PC-3 (cell line): ENCODE results near the gene CKB. TPM values are rescaled to one million over a fixed set of nuclear protein-coding genes. Genes with fewer than 3 reads are reported as not detected.
"Not testable (repeated sequence)": the region's sequence is repeated elsewhere in the genome, so short reads cannot be mapped to it uniquely, and the experiment has no call there.

Experiments used
- ATAC-seq: fragments of 200-7000 bp; cut with Tn5 transposase; 2 replicates; pipeline ENCODE4 v1.9.1; 2020; ENCODE audit warnings: mild to moderate bottlenecking, moderate library complexity
- BruUV-seq: library from RNA; stranded (reverse); fragments of 400-500 nt; replicated peaks from 2 replicates; lab custom pipeline; 2021; lab: Mats Ljungman, UMichigan
- CTCF ChIA-PET: fragments of 300-600 bp; sonication (Branson Sonifier 250); formaldehyde crosslinking; loops from one replicate; lab custom pipeline; 2022; ENCODE audit warnings: antibody characterized with exemption; lab: Charles Lee
- POLR2A ChIA-PET: fragments of 300-600 bp; sonication (Branson Sonifier 250); formaldehyde crosslinking; loops from one replicate; lab custom pipeline; 2022; ENCODE audit warnings: antibody characterized with exemption; ENCODE audit not compliant: unreplicated experiment; lab: Charles Lee
- DNase-seq: peaks from one replicate; pipeline ENCODE4 v3.0.0-alpha.2; 2015
- H2AFZ ChIP-seq: fragments of 300-600 bp; sonication (generic); 2 replicates; pipeline ENCODE4 v1.6.0; 2016; ENCODE audit warnings: antibody characterized with exemption, low read length
- H3F3A ChIP-seq: fragments of 300-600 bp; sonication (generic); one replicate; pipeline ENCODE4 v1.6.0; 2017; ENCODE audit warnings: antibody characterized with exemption, low read length, control low read depth, mild to moderate bottlenecking; ENCODE audit not compliant: unreplicated experiment
- H3K27ac ChIP-seq: fragments of 300-600 bp; sonication (generic); 2 replicates; pipeline ENCODE4 v1.5.1; 2016; ENCODE audit warnings: mild to moderate bottlenecking, low read length
- H3K27me3 ChIP-seq: fragments of 300-600 bp; sonication (generic); 2 replicates; pipeline ENCODE4 v1.6.1; 2016; ENCODE audit warnings: low read length, mixed read lengths
- H3K36me3 ChIP-seq: fragments of 300-600 bp; sonication (generic); 2 replicates; pipeline ENCODE4 v1.6.1; 2016; ENCODE audit warnings: low read depth, mixed run types, low read length, mixed read lengths
- H3K4me1 ChIP-seq: fragments of 300-600 bp; sonication (generic); 2 replicates; pipeline ENCODE4 v1.5.1; 2016; ENCODE audit warnings: low read length; ENCODE audit not compliant: insufficient read depth
- H3K4me2 ChIP-seq: fragments of 300-600 bp; sonication (generic); 2 replicates; pipeline ENCODE4 v1.6.0; 2016; ENCODE audit warnings: low read length
- H3K4me3 ChIP-seq: fragments of 300-600 bp; sonication (generic); 2 replicates; pipeline ENCODE4 v1.5.1; 2016; ENCODE audit warnings: mild to moderate bottlenecking, low read length, mixed read lengths
- H3K79me2 ChIP-seq: fragments of 300-600 bp; sonication (generic); 2 replicates; pipeline ENCODE4 v1.6.1; 2017; ENCODE audit warnings: low read length, mixed read lengths
- H3K9ac ChIP-seq: fragments of 300-600 bp; sonication (generic); 2 replicates; pipeline ENCODE4 v1.6.0; 2016; ENCODE audit warnings: mild to moderate bottlenecking, low read length
- H3K9me2 ChIP-seq: fragments of 300-600 bp; sonication (generic); replicated peaks from 2 replicates; pipeline ENCODE4 v1.6.1; 2016; ENCODE audit warnings: mixed run types, low read length, mixed read lengths
- H3K9me3 ChIP-seq: fragments of 300-600 bp; sonication (generic); 2 replicates; pipeline ENCODE4 v1.6.1; 2016; ENCODE audit warnings: low read length, mixed read lengths
- H4K20me1 ChIP-seq: fragments of 300-600 bp; sonication (generic); 2 replicates; pipeline ENCODE4 v1.6.1; 2016; ENCODE audit warnings: low read length, mixed read lengths
- EZH2 ChIP-seq: fragments of 300-600 bp; sonication (generic); IDR thresholded peaks from one replicate; pipeline ENCODE4 v1.6.1; 2017; ENCODE audit warnings: antibody characterized with exemption, mild to moderate bottlenecking, low read length; ENCODE audit not compliant: unreplicated experiment
- EZH2phosphoT487 ChIP-seq: fragments of 300-600 bp; sonication (generic); IDR thresholded peaks from 2 replicates; pipeline ENCODE4 v1.6.1; 2018; ENCODE audit warnings: mild to moderate bottlenecking, antibody characterized with exemption, low read length, borderline replicate concordance
- intact Hi-C: fragments of 100-400 bp; cut with micrococcal nuclease; formaldehyde crosslinking; loops from 2 replicates; pipeline ENCODE4 v1.9.0; 2023
- total RNA-seq: library from RNA; depleted of rRNA; stranded (reverse); fragments of >200 nt; gene quantifications from 2 replicates; pipeline ENCODE4 v1.2.3, GENCODE V29; 2014
- TF ChIP-seq, protein P1 (sequence below): fragments of 300-600 bp; sonication (generic); conservative IDR thresholded peaks from 2 replicates; pipeline ENCODE4 v1.5.1; 2017; ENCODE audit warnings: antibody characterized with exemption, low read depth, mild to moderate bottlenecking, low read length

Gene CKB
- total RNA-seq, 1 experiment from 2014 or later = 299 TPM

DNA sequence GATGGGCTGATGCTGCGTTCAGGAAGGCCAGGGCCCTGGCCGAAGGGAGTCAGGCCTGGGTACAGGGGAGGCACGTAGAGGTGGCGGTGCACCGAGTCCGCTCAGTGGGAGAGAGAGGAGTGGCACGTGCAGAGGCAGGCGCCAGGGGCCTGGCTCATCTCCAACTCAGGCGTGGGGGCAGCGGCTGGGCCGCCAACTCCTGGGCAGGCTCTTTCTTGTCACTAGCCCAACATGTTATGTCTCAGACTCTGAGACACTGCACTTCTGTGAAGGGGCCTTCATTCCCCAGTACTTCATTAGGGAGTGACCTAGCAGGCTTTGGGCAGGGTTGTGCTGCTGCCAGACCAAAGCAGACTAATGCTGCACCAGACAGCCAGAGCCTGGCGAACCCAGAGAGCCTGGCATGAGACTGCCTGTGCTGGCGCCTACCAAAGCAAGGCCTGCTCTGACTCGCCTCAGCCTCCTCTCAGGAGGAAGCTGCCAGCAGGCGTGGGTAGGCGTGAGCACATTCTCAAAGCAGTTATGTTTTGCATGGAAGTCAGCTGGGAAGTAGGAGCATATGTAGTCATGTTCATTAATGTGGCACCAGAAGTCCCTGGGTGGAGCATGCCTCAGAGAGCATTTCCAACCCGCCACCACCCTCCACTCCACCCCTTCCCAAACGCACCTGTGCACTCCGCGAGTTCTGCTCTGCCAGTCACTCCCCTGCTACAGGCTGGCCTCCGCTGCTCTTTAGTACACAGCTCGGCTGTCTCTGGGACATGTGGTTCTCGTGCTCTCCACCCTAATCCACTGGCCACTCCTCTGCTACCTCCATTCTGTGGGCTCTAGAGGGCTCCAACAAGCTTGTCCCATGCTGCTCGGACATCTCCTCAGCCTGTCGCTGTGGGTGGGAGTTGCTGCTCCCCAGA, 9.7 kb downstream of the CKB start:
- intact Hi-C loops = no loop called here
- ATAC-seq (peak; percentile 54), DNase-seq (peak; percentile 28)
- no peaks in the 10 kb centered on the region for H3K27me3 ChIP-seq
- H2AFZ ChIP-seq = no peak overlapping the region
- H4K20me1 ChIP-seq = no peaks in the 10 kb centered on the region
- TF ChIP-seq EZH2 = no peak
- TF ChIP-seq EZH2phosphoT487 = no peak
- TF ChIP-seq, protein P1, sequence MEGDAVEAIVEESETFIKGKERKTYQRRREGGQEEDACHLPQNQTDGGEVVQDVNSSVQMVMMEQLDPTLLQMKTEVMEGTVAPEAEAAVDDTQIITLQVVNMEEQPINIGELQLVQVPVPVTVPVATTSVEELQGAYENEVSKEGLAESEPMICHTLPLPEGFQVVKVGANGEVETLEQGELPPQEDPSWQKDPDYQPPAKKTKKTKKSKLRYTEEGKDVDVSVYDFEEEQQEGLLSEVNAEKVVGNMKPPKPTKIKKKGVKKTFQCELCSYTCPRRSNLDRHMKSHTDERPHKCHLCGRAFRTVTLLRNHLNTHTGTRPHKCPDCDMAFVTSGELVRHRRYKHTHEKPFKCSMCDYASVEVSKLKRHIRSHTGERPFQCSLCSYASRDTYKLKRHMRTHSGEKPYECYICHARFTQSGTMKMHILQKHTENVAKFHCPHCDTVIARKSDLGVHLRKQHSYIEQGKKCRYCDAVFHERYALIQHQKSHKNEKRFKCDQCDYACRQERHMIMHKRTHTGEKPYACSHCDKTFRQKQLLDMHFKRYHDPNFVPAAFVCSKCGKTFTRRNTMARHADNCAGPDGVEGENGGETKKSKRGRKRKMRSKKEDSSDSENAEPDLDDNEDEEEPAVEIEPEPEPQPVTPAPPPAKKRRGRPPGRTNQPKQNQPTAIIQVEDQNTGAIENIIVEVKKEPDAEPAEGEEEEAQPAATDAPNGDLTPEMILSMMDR = no peak
- H3K9me3 ChIP-seq = no peaks in the 10 kb centered on the region
- no peaks in the 10 kb centered on the region for H3K4me1 ChIP-seq
- H3K79me2 ChIP-seq = no peaks in the 10 kb centered on the region
- peaks cover 5% of the 10 kb centered on the region for H3K36me3 ChIP-seq
- CTCF ChIA-PET = no interaction called here
- no peak overlapping the region for H3K4me2 ChIP-seq
- no peak overlapping the region for H3K4me3 ChIP-seq
- no TSS peak for BruUV-seq
- H3K9me2 ChIP-seq = no peaks in the 10 kb centered on the region
- no peak overlapping the region for H3K9ac ChIP-seq
- H3F3A ChIP-seq = no peaks in the 10 kb centered on the region
- POLR2A ChIA-PET = no interaction called here
- no peak overlapping the region for H3K27ac ChIP-seq

DNA sequence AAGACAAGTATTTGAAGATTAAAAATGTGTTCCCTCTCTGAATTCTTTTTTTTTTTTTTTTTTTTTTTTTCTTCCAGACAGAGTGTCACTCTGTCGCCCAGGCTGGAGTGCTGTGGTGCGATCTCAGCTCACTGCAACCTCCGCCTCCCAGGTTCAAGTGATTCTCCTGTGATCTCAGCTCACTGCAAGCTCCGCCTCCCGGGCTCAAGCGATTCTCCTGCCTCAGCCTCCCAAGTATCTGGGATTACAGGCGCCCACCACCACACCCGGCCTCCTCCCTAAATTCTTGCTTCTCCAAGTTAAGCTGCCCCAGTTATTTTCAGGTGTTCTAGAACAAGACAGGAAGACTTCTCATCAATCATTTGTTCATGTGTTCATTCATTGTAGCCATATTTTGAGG, 10.4 kb downstream of the CKB start:
- H3K9me3 ChIP-seq, ATAC-seq, H4K20me1 ChIP-seq, H2AFZ ChIP-seq, POLR2A ChIA-PET, BruUV-seq, H3K4me3 ChIP-seq, CTCF ChIA-PET, H3K27me3 ChIP-seq, H3K4me1 ChIP-seq, H3F3A ChIP-seq, intact Hi-C loops, H3K27ac ChIP-seq, H3K4me2 ChIP-seq, H3K79me2 ChIP-seq, DNase-seq, H3K9me2 ChIP-seq, H3K9ac ChIP-seq: not testable (repeated sequence)
- peaks cover 12% of the 10 kb centered on the region for H3K36me3 ChIP-seq

DNA sequence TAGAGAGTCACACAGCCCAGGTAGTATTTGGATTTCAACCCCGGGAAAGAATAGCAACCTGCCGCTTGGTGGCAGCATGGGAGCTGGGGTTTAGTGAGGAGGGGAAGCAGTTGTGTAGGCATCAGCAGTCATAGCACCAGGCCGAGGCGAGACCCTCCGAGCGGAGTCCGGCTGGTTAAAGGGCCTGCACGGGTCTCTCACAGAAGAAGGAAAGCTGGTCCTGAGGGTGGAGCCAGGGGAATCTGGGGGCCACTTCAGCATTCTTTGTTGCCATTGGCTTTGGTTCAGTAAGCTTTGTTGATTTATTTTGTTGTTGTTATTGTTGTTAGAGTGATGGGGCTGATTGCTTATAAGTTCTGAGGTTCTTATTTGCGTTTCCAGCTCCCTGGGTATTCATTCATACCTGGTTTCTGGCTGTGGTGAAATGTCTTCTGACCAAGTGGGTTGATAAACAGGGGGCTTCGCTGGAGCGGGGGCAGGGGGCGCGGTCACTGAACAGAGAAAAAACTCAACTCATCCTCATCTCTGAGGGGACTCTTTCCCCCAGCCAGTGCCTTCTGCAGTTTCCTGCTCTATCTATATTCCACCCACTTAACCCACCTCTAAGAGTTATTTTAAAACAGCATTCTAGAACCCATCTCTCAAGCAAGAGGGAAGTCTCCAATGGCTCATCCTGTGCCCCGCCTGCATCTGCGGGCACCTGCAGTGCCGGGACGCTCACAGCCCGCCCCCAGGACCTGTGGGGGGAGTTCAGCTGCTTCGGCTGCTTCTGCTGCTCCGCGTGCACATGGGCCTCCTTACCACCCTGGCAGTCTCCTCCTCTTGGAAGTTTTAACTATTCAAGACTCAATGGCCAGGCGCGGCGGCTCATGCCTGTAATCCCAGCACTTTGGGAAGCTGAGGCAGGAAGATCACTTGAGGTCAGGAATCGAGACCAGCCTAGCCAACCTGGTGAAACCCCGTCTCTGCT, 11.6 kb downstream of the CKB start:
- no peak overlapping the region for H3K9ac ChIP-seq
- BruUV-seq = no TSS peak
- no peak overlapping the region for H2AFZ ChIP-seq
- intact Hi-C loops = no loop called here
- DNase-seq (no peak), ATAC-seq (no peak)
- H3F3A ChIP-seq = no peaks in the 10 kb centered on the region
- H3K9me2 ChIP-seq = no peaks in the 10 kb centered on the region
- ChIA-PET POLR2A (no interaction called here), CTCF (no interaction called here)
- no peaks in the 10 kb centered on the region for H3K4me1 ChIP-seq
- H3K79me2 ChIP-seq = no peaks in the 10 kb centered on the region
- no peaks in the 10 kb centered on the region for H3K27me3 ChIP-seq
- H3K9me3 ChIP-seq = no peaks in the 10 kb centered on the region
- no peak overlapping the region for H3K4me3 ChIP-seq
- TF ChIP-seq, protein P1 = no peak
- TF ChIP-seq EZH2 (no peak), EZH2phosphoT487 (no peak)
- no peaks in the 10 kb centered on the region for H4K20me1 ChIP-seq
- H3K4me2 ChIP-seq = no peak overlapping the region
- H3K36me3 ChIP-seq = peaks cover 12% of the 10 kb centered on the region
- H3K27ac ChIP-seq = no peak overlapping the region
